ENCODE data around the gene SH3GLB1. TPM values are rescaled to one million over a fixed set of nuclear protein-coding genes. Genes with fewer than 3 reads are reported as not detected.

The SH3GLB1 gene
- total and polyA plus RNA-seq, 4 donors = 14.1 to 25.2 (median 18.3) TPM

GRCh38 chr1:86753700-86754099, 49.3 kb downstream of the SH3GLB1 start:
- no peak for DNase-seq (ENCODE audit: low spot score)
- H3K9ac ChIP-seq (ENCODE audit: low read depth in 1 of 2, low read length in 2 of 2) = no peak overlapping the region
- peak; percentile 5 to 35 for TF ChIP-seq RAD21 (IDR thresholded peaks at IDR 0.05)
- no peak for TF ChIP-seq JUND (IDR thresholded peaks at IDR 0.05)

DNA sequence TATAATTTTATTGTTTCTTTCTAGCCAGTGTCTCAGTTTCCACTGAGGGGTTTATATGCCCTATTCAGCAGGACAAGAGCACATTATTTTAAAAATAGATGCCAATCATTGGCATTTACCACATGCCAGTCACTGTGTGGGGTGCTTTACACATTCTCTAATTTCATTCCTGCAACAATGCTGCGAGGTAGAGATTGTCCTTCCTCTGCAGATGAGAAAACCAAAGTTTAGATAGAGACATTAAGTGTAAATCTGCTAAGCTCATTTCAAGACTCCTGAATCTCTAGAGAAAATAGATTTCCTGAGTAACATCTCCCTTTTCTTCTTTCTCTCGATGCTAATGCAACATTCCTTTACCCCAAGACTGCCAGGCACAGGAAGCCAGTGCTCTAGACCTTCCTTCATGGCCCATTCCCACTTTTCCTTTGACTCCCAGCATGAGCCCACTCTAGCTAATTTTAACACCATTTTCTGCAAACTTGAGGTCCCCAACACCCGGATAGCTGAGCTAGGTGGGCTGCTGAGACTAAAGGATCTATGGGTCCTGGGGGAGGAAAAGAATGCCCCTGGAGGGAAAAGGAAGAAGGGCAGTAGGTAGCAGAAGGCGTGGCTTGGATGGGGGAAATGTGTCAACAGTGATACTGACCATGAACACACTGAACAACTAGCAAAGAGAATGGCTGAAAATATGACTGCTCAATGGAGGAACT, 50.0 kb downstream of the SH3GLB1 start:
- no peak overlapping the region for H3K27ac ChIP-seq (ENCODE audit: low read depth in 1 of 2, low read length in 2 of 2)
- WGBS = 74% methylated on average over 4 of the region's 4 CpGs
- H3K27me3 ChIP-seq (ENCODE audit: control insufficient read depth in 4 of 4, insufficient read depth in 4 of 4, low read length in 3 of 4) = no peaks in the 10 kb centered on the region
- no peak overlapping the region for H3K4me3 ChIP-seq (ENCODE audit: low read depth in 1 of 3, low read length in 3 of 3)
- TF ChIP-seq HNF4G (IDR thresholded peaks at IDR 0.05) (no peak), YY1 (IDR thresholded peaks at IDR 0.05) (no peak)
- peaks cover 0 to under 1% (median 0%) of the 10 kb centered on the region in 4 donors for H3K9me3 ChIP-seq (ENCODE audit: control insufficient read depth in 4 of 4, low read length in 3 of 4)
- H3K4me1 ChIP-seq (ENCODE audit: control insufficient read depth in 4 of 4, insufficient read depth in 4 of 4, low read length in 3 of 4) = no peaks in the 10 kb centered on the region
- H3K36me3 ChIP-seq (ENCODE audit: control insufficient read depth in 4 of 4, insufficient read depth in 3 of 4, low read depth in 1 of 4, low read length in 3 of 4) = no peaks in the 10 kb centered on the region
- H3K9ac ChIP-seq (ENCODE audit: low read depth in 1 of 2, low read length in 2 of 2) = no peak overlapping the region
- no peak for DNase-seq (ENCODE audit: low spot score)

More at GRCh38 chr1:86753700-86754099, 49.3 kb downstream of the SH3GLB1 start:
- Histone ChIP-seq H3K9me3 (ENCODE audit: control insufficient read depth in 4 of 4, low read length in 3 of 4) (no peaks in the 10 kb centered on the region), H3K27me3 (ENCODE audit: control insufficient read depth in 4 of 4, insufficient read depth in 4 of 4, low read length in 3 of 4) (no peaks in the 10 kb centered on the region), H3K4me1 (ENCODE audit: control insufficient read depth in 4 of 4, insufficient read depth in 4 of 4, low read length in 3 of 4) (no peaks in the 10 kb centered on the region), H3K4me3 (ENCODE audit: low read depth in 1 of 3, low read length in 3 of 3) (no peak overlapping the region), H3K27ac (ENCODE audit: low read depth in 1 of 2, low read length in 2 of 2) (no peak overlapping the region), H3K36me3 (ENCODE audit: control insufficient read depth in 4 of 4, insufficient read depth in 3 of 4, low read depth in 1 of 4, low read length in 3 of 4) (no peaks in the 10 kb centered on the region)

DNA sequence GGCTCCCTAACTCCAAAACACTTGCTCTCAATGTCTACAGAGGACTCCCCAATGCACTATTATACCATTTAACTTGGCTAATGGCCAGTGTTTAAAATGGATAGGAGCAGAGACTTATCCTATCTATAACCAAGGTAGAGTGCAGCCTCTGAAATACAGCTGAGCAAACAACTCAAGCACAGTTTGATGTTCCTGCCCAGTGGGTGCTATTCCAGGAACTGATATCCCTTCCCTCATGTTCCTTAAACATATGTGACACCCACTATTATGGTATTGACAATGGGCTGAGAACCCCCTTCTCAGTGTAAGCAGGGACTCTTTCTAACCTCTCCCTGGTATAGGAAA, 51.7 kb downstream of the SH3GLB1 start:
- H3K4me1 ChIP-seq (ENCODE audit: control insufficient read depth in 4 of 4, insufficient read depth in 4 of 4, low read length in 3 of 4) = no peaks in the 10 kb centered on the region
- peaks cover 0 to 1% (median 0%) of the 10 kb centered on the region in 4 donors for H3K9me3 ChIP-seq (ENCODE audit: control insufficient read depth in 4 of 4, low read length in 3 of 4)
- H3K4me3 ChIP-seq (ENCODE audit: low read depth in 1 of 3, low read length in 3 of 3) = no peak overlapping the region
- no peaks in the 10 kb centered on the region for H3K36me3 ChIP-seq (ENCODE audit: control insufficient read depth in 4 of 4, insufficient read depth in 3 of 4, low read depth in 1 of 4, low read length in 3 of 4)
- H3K27ac ChIP-seq (ENCODE audit: low read depth in 1 of 2, low read length in 2 of 2) = no peak overlapping the region
- H3K9ac ChIP-seq (ENCODE audit: low read depth in 1 of 2, low read length in 2 of 2) = no peak overlapping the region
- no peak for DNase-seq (ENCODE audit: low spot score)
- TF ChIP-seq RAD21 (IDR thresholded peaks at IDR 0.05) (no peak), JUND (IDR thresholded peaks at IDR 0.05) (no peak), FOXA1 (IDR thresholded peaks at IDR 0.05) (no peak), TAF1 (conservative IDR thresholded peaks at IDR 0.05) (no peak), CTCF (IDR thresholded peaks at IDR 0.05; ENCODE audit: low read depth, low read length, missing input control) (no peak), GABPA (IDR thresholded peaks at IDR 0.05 in 1 of 2, conservative IDR thresholded peaks at IDR 0.05 in 1 of 2) (no peak), RXRA (IDR thresholded peaks at IDR 0.05) (no peak)
- TF ChIP-seq, protein P1, sequence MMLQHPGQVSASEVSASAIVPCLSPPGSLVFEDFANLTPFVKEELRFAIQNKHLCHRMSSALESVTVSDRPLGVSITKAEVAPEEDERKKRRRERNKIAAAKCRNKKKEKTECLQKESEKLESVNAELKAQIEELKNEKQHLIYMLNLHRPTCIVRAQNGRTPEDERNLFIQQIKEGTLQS (IDR thresholded peaks at IDR 0.05) = no peak
- H3K27me3 ChIP-seq (ENCODE audit: control insufficient read depth in 4 of 4, insufficient read depth in 4 of 4, low read length in 3 of 4) = no peaks in the 10 kb centered on the region

- Histone ChIP-seq H3K9ac (ENCODE audit: low read depth in 1 of 2, low read length in 2 of 2) (no peak overlapping the region), H3K27me3 (ENCODE audit: control insufficient read depth in 4 of 4, insufficient read depth in 4 of 4, low read length in 3 of 4) (no peaks in the 10 kb centered on the region), H3K4me3 (ENCODE audit: low read depth in 1 of 3, low read length in 3 of 3) (no peak overlapping the region), H3K4me1 (ENCODE audit: control insufficient read depth in 4 of 4, insufficient read depth in 4 of 4, low read length in 3 of 4) (no peaks in the 10 kb centered on the region), H3K9me3 (ENCODE audit: control insufficient read depth in 4 of 4, low read length in 3 of 4) (peaks cover 0 to 1% (median 0%) of the 10 kb centered on the region in 4 donors), H3K36me3 (ENCODE audit: control insufficient read depth in 4 of 4, insufficient read depth in 3 of 4, low read depth in 1 of 4, low read length in 3 of 4) (no peaks in the 10 kb centered on the region), H3K27ac (ENCODE audit: low read depth in 1 of 2, low read length in 2 of 2) (no peak overlapping the region)
- TF ChIP-seq CTCF (IDR thresholded peaks at IDR 0.05; ENCODE audit: low read depth, low read length, missing input control) = no peak
- no peak for TF ChIP-seq REST (IDR thresholded peaks at IDR 0.05)
- TF ChIP-seq TAF1 (conservative IDR thresholded peaks at IDR 0.05) = no peak
- TF ChIP-seq NR2F2 (IDR thresholded peaks at IDR 0.05) = no peak
- no peak for TF ChIP-seq HNF4G (IDR thresholded peaks at IDR 0.05)
- no peak for TF ChIP-seq SP1 (IDR thresholded peaks at IDR 0.05)
- TF ChIP-seq JUND (IDR thresholded peaks at IDR 0.05) = no peak
- no peak for TF ChIP-seq EGR1 (IDR thresholded peaks at IDR 0.05; ENCODE audit: low read depth in 2 of 2)
- no peak for DNase-seq (ENCODE audit: low spot score)
- 87% methylated on average over 14 of the region's 14 CpGs for WGBS
Measured at GRCh38 chr1:86757272-86757984, 53.1 kb downstream of the SH3GLB1 start.
